Melanocyte of skin (primary cell): Measurements from ENCODE around the gene SLC24A4. TPM values are rescaled to one million over a fixed set of nuclear protein-coding genes. Genes with fewer than 3 reads are reported as not detected.

Source experiments
- total RNA-seq, 2 donors: library from RNA; depleted of rRNA; stranded (reverse); fragments of >200 nt; gene quantifications; 2 replicates each; pipeline ENCODE4 v1.2.3, GENCODE V29; 2012

Gene SLC24A4
- 1 to 10 TPM; 1.3 to 3.4 TPM for total RNA-seq

GRCh38 chr14:92323011-92323915 is at the start of gene SLC24A4:
SLC24A4 (plus strand) TSS chr14:92323165; CDS start chr14:92323831, 666 bp downstream.

GRCh38 chr14:92513204-92513965 is 190.4 kb downstream of the SLC24A4 start, which contains the start of gene RIN3:
RIN3 (plus strand) TSS chr14:92513781; CDS start chr14:92513933, 152 bp downstream.

Other genes starting within 250 kb of the SLC24A4 start
- 10 to 100 TPM; 15.3 to 33.7 TPM for gene ATXN3, start 216.6 kb upstream of the SLC24A4 start, total RNA-seq
- 100 to 1,000 TPM; 290 to 306 TPM for gene NDUFB1, start 201.5 kb upstream of the SLC24A4 start, total RNA-seq
- 10 to 100 TPM; 54.3 to 63.7 TPM for gene CPSF2, start 201.2 kb upstream of the SLC24A4 start, total RNA-seq
- gene RIN3, start 190.6 kb downstream of the SLC24A4 start, total RNA-seq = 10 to 100 TPM; 11.4 to 19.6 TPM